A204.1 (cell line): ENCODE results near the gene NTNG1.

Experiments
- FAIRE-seq: peaks from 2 replicates; lab custom pipeline; 2012; peaks lifted over from hg19 to GRCh38; lab: Jason Lieb, UNC

Gene NTNG1

DNA sequence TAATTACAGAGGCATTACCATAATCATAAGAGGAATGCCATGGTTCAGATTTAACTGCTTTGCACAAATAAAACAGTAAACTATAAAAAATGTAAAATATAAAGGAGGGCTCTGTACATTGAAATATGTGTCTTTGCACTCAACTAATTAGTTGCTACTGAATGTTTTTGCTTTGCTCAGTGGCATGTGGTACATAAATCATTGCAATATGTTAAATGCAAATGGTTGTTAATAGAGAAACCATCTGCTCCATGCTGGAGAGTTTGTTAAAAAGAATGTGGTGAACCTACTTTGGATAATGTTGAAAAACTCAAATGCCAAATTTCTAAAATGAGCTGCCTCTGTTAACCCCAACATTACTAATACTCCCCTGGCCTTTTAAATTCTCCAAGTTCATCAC is 201.5 kb downstream of the NTNG1 start:
- FAIRE-seq = no peak

DNA sequence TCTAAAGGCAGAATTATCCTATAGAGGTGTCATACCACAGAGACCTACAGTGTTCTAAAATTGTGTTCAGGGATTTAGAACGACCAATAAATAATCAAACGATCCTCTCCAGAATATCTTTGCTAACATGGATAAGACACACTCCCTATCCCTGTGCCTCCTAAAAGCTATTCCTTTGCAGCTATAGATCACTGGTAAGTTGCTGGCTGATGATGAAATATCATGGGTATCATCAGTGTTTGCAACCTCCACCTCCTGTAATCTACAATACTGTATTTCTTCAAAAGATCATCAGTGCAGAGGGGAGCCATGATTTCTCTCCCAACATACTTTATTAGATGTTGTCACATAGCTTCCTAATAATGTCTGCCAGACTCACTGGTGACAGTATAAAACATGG is 201.9 kb downstream of the NTNG1 start:
- no peak for FAIRE-seq

DNA sequence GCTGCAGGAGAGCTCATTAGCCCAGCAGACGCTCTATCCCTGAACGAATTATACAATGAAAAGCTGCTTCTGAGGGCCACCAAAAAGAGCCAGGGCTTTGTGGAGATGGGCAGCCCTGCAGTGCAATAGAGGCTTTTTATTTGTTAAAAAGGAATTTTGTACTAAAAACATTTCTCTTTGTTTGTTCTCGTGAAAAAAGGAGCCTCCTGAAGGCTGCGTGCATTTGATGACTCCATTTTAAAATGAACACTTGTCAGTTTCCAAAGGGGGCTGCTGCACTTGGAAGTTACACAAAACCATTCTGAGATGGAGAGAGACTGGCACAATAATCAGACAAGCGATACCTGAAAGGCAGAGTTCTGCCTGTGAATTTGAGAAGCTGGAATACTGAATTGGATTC is 202.8 kb downstream of the NTNG1 start:
- FAIRE-seq = no peak

DNA sequence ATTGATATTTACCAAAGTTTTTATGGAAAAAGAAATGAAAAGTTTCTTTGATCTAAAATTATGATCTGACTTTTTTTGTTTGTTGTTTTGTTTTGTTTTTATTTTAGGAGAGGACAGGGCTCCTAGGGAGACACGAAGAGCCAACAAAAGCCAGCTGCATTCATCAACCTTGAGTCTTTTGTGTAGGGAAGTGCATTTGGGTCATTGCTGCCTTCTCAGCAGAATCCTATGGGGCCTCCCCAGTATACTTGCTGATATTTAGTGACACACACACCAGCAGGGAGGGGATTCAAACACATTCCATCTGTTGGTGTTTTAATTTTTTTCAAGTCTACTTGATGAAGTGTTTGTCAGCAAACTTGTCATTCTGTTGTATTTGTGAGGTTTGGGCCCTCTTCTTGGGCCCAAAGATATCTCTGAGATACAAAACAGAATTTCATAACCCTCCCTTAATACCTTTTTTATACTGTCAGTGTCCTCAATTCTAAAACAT is 203.5 kb downstream of the NTNG1 start:
- FAIRE-seq = no peak

DNA sequence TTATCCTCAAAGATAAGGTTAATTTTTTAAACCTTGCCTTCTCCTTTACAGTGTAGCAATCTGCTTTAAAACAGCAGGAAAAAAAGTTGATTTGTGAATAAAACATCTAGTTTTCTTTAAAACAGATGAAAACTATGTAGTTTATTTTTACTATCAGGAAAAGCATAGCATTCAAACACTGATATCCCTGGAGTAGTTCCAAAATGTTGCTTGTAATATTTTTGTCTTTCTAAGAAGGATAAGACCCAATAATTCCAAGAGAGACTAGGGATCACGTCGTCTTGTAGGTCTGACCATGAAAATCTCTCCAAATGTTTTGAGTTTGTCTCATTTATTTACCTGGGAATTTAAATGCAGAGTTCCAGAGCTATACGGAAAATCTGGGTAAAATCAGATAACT is 204.0 kb downstream of the NTNG1 start:
- no peak for FAIRE-seq

DNA sequence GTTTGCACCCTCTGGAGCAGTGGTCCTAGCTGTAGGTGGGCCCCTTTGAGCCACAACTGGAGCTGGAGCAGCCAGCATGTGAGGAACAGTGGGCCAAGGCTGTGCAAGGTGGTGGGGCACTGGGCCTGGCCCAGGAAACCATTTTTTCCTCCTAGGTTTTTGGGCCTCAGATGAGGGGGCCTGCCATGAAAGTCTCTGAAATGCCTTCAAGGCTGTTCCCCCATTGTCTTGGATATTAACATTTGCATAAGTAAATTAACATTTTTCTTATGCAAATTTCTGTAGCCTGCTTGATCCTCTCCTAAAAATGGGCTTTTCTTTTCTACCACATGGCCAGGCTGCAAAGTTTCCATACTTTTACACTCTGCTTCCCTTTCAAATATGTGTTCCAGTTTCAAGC is 212.0 kb downstream of the NTNG1 start:
- no peak for FAIRE-seq

DNA sequence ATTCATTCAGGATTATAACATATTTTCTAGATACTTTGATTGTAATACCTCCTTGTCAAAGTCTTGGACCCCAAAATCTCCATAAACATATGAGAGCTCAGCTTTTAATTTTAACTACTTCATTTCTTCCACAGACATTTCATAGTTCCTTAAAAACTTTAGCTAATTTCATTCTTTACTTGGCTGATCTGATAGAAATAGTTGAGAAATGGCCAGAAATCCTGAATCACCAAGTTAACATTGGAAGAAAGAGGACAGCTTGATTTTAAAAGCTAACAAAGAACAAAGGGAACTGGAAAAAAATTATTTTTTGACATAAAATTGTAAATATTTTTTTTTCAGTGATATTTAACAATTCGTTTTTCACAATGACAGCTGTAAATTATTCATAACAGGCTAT is 216.5 kb downstream of the NTNG1 start:
- no peak for FAIRE-seq

DNA sequence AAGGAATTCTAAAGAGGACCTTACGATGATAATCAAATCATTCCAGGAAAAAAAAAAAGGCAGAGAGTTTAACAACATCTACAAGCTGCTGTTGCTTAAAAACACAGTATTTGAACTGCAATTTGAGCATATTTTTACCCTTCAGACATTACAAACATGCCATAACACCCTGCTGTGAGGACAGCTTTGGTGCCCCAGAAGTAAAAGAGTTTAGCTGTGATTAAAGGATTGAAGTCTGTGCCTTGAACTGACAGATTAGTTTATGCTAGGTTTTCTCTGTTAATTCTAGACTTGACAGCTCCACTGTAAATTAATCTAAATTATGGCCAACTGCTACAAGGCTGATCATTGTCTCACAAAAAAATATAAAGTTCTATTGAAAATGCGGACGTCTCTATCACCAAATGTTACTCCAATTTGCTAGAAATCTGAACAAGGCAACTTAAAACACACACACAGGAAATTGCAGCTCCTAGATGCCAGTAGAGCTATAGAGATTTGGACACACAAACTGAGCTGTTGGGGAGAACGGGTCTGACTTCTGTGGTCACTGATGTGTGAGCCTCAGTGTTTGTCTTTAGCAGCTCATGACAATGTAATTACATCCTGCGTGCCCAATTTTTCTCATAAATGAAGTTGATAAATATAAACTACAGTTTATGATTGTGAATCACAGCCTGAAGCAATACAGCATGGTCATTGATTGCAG is 217.9 kb downstream of the NTNG1 start:
- FAIRE-seq = no peak

DNA sequence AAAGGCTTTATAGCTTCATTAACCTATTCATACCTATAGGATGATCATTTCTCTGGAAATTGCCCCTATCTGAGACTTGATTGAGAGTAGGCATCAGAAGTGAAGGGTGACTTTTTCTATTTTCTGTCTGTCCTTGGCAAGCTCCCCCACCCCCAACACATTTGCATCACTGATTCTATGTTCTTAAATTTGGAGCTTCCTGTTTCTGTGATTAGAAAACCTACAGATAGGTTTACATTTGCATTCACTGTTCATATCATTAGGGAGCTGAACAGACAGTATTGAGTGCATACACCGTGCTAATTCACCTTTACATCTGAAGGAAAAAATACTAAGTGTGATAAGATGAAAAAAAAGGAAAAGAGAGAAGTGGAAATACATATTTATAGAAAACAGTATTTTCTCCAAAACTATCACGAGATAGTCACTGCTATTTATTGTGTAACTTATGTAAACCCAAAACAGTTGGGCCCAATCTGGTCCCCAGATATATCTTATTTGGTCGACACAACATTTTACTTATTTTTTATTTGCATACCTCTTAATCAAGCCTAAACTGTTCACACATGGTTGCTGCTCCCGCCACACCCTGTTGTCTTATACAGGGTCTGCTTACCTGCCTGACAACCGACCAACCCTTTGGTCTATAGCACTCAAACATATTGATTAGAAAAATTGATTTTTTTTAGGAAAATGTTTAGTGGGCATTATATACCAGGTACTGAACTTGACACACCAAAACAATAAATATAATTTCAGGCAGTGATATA is 218.8 kb downstream of the NTNG1 start:
- FAIRE-seq = no peak

DNA sequence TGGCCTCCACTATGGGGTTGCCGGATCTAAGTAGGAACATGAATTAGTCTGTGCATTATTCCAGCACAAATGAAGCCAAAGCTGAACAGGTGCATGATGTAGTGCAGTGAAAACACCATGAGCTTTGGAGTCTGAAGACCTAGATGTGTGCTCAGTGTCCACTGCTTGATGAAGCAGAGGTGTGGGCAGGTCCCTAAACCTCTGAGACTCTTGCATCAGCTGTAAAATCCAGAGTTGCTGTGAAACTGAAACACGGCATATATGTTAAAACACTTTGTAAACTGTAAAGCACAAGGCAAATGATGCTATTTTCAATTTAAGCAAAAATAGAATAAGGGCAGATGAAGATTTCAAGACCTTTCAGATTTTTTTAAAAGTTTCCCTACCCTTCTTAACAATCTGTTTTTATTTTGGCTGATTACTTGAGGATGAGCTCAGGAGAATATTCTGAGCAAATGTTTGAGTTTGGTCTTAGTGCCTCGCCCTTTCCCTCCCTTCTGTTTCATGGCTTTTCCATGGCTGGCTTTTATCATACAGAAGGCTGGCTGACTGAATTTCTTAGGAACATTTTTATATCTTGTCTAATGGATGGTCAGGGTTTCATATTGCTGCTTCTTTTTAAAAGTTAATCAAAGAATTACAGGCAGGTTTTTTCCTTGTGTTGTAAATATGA is 221.8 kb downstream of the NTNG1 start:
- no peak for FAIRE-seq

DNA sequence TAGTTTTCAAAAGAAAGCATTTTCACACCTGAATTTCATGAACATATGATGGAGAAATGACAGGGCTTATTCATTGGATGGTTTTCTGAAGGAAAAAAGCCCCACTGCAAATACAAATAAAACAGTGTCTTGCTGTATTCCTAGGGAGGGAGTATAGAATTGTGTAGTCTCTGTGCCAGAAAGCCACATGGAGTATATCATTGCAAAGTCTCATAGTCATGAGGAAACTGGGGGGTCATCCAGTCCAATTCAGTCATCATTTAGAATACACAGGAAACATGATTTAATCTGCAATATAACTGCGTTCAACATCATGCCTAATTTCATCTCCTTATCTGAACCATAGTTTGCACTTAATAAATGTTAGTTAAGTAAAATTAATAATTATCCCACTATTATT is 222.3 kb downstream of the NTNG1 start:
- no peak for FAIRE-seq

DNA sequence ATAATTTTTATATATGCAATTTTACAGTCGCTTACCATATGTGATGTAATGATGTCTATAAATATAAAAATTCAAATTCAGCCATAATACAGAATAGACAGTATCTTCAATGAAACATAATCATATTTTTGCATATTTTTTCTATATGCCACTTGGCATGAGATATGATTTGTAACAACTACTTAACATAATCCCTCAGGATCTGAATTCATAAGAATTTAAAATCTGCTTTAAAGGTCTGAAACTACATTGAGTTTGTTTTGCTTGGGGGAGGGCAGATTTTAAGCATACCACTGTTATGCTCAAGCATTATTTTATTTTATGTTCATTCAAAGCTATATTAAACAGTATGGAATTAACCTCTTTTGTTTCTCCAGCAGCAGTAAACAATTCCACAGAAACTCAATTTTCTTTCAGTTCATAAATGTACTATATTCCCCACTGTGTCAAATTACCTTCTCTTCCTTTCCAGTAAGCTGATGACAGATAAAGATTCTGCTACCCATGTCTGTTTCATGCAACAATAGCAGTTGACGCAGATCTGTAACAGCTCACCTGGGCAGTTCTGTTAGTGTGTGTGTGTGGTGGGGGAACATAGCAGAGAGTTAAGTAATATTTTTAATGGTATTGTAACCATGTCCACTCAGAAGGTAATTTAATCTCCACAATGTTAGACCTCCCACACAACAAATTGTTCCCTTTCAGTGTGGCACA is 224.8 kb downstream of the NTNG1 start:
- FAIRE-seq = no peak

DNA sequence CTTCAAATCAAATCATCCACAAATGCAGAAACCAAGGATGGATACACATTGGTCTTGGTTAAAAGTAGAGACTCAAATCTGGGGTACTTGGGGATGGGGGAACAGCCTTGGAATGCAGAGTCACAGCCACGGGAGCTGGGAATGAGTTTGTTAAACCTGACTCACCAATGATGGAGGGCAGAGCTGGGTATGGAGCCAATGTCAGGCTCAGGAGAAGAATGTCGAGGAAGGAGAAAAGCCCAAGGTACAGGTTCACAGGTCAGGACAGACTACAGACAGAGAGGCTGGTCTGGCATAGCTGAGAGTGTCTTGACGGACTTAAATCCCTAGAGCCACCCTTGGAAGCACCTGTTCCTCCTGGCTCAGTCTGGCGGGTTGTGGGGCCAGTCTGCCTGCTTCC is 237.6 kb downstream of the NTNG1 start:
- no peak for FAIRE-seq

DNA sequence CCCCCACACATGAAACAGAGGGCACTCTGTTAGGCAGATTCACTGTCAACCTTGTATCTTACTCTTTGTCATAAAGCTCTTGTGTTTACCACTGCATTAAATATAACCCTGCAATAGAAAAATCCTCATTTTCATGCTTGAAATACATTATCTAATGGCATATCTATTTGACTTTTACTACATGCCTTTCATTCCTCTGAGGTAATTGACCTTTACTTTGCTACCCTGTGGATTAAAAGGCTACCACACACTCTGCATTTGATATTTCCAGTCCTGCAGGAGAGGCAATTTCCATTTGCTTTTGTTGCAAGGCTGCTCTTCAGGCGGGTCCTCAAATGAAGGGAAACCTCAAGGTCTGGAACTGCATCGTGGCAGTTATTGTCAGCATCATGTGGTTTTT is 238.0 kb downstream of the NTNG1 start:
- FAIRE-seq = no peak

DNA sequence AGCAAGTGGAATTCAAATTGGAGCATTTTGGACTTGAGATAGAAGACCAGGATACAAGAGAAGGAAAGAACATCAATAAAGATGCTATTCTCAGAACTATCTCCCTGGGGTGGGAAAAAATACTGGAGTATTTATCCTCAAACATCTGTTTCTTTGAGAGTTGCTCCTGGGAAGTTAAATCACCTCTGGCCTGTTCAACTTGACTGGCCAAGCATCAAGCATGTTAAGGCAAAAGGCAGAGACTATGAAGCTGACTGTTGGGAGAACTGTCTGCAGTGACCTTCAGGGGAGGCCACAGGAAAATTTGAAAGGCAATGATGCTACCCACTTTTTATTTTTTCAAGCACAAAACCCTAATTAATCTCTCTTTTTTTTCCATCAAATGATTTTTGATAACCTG is 239.0 kb downstream of the NTNG1 start:
- no peak for FAIRE-seq

DNA sequence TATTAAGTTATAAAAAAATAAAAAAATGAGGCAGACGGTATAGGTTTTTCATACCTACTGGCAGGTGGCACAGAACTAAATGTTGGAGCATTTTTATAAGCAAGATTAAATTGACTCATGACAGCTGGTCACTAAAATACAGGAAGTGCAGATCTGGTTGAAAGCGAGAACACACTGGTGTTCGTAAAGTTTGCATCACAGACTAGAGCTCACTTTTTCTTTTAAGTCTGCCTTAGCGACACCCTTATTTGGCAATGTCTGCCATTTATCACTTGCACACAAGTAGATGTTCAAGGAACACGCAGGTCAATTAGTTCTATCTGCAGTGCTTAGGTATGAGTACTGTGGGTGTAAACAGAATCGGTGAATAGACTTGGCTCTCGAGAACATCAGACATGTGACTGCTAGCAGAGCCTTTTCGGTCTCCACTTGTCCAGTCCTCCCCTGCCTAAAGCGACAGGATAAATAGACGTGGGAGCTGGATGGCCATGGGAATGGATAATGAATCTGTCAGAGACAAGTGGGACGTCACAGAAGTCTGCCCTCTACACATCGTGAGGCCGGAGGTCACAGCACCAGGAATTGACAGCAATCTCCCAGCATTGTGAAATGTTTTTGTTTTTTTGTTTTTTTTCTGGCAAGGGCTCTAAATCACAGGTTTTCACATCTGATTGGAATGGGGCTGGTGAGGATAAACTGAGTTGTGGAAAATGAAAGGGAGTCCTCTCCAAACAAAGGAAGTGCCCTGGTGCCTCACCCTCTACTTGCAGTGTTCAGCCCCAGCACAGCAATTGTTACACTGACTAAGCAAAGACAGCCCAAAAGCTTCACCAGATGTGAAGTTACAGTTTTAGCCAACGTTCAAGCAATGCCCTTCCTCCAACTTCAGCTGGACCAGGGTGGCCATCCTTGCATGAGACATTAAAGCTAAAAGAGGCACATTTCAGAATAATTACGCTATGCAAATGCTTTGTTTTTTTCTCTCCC is 248.9 kb downstream of the NTNG1 start:
- no peak for FAIRE-seq

DNA sequence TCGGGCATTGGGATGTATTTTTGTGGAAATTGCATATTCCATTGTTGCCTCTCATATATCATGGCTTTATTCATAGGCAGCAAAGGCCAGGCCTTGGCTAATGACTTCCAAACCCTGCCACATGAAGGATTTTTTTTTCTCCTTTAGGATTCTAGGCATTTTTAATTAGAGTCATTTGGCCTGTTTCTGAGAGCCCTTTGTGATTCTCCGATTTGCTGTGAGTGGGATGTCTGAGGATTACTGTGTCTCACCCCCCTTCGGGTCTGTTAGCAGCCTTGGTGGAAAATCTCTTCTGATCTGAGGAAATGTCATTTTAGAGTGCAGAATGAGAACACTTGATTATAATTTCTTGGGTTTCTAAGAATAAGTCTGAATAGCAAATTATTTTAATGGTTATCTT is 253.5 kb downstream of the NTNG1 start:
- no peak for FAIRE-seq

DNA sequence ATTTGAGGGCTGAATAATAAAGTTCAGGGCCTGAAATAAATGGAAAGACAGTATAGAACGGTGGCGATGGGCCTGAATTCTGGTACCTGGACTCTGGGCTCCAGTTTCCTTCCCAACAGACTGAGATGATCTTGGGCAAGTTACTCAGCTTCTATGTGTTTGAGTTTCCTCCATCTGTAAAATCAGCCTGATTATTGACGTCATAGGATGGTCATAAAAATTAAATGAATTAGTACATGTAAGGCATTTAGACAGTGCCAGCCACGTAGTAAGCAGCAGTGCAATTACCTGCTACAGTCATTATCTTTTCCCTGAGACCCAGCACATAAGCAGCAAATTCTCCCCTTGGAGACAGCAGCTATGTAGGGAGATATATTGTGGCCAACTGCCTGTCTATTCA is 260.9 kb downstream of the NTNG1 start:
- no peak for FAIRE-seq

DNA sequence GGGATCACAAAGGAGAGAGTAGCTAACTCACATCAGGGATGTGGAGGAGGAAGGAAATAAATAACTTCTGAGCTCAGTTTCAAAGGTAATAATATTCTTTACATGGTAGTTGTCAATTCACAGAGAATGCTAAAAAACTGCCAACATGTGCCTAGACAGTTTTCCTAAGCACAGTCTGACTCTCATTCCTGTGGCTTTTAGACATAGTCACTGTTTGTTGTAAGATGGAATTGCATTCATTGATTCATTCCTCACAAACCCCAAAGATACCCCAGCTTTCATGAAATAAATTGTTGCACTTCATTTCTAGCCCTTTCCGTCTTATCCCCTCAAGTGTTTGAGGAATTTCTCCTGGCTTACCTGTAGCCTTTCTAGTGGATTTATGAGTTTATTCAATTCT is 263.9 kb downstream of the NTNG1 start:
- no peak for FAIRE-seq

DNA sequence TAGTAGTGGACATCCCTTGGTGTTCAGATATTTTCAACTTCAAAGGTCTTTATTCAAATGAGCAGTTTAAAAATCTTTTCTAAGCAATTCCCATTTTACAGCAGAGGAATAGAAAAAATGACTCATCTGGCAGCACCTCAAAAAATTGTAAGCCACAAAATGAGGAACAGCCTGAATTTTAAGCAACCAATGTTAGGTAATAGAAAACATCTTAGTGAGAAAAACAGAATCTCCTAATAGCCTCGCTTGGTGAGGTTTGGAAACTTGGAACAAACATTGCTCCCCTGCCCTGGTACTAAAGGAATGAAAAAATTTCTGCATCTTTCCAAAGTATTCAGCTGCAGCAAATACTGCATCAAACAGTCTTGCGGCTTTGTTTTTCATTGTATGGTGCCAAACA is 264.4 kb downstream of the NTNG1 start:
- FAIRE-seq = no peak

DNA sequence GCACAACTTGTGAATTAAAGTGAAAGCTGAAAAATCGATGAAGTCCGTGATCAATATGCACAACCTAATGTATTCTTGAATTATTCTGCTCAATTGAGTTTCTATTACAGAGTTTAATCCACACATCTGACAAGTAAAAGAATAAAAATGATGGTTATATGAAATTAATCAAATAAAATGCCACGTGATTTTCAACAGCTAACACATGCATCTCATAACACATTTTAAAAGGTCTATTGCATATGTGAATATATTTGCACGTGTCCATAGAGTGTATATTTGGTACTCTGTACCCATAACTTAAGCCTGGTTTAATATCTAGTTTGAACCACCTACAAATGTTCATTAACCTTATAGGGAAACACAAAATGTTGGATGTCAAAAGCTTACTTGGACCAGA is 266.2 kb downstream of the NTNG1 start:
- no peak for FAIRE-seq

DNA sequence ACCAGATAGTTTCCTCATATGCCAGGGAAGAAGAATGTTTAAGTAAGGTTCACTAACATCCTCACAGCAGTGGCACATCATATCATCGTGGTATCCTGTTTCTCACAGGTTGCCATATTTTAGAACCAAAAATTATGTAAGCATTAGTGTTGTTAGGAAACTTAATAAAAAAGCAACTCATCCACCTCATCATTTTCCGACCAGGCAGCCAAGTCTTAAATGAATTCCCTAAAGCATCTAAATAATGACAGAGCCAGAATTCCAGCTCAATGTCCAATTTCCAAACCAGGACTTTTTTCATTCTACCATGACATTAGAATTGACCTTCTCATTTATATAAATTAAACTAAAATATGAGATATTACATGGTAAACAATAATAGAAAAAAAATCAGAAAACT is 272.7 kb downstream of the NTNG1 start:
- no peak for FAIRE-seq
